Middle frontal gyrus (tissue), 1 donor: ENCODE results near the gene SPINDOC.
A peak's percentile ranks its signal among the peaks of the same experiment; 100 is the strongest.
"Not testable (repeated sequence)": the region's sequence is repeated elsewhere in the genome, so short reads cannot be mapped to it uniquely, and the experiment has no call there.

Source experiments
- DNase-seq: peaks from one replicate; pipeline ENCODE4 v3.0.0-alpha.2; 2015; ENCODE audit warnings: low spot score; ENCODE audit errors: extremely low spot score

The SPINDOC gene

GRCh38 chr11:63813035-63813562 lies at the start of gene SPINDOC:
SPINDOC (plus strand) TSS chr11:63813456; CDS start chr11:63813687, 231 bp downstream.
- DNase-seq: peak; percentile 66

GRCh38 chr11:63763496-63764339 lies 49.5 kb upstream of the SPINDOC start:
- DNase-seq: no peak

GRCh38 chr11:63764340-63764678 lies 48.9 kb upstream of the SPINDOC start:
- no peak for DNase-seq

GRCh38 chr11:63764679-63765647 lies 48.3 kb upstream of the SPINDOC start:
- DNase-seq: no peak

GRCh38 chr11:63765688-63766241 lies 47.5 kb upstream of the SPINDOC start:
- no peak for DNase-seq

GRCh38 chr11:63766531-63767235 lies 46.6 kb upstream of the SPINDOC start:
- DNase-seq: no peak

- no peak for DNase-seq
Measured at GRCh38 chr11:63767267-63767564, 46.0 kb upstream of the SPINDOC start.

GRCh38 chr11:63767565-63768236 lies 45.6 kb upstream of the SPINDOC start:
- no peak for DNase-seq

GRCh38 chr11:63768237-63769041 lies 44.8 kb upstream of the SPINDOC start, which contains the start of gene ZFTA:
ZFTA (minus strand) TSS chr11:63768775; CDS start chr11:63768622, 153 bp downstream.
- no peak for DNase-seq

GRCh38 chr11:63769042-63769713 lies 44.1 kb upstream of the SPINDOC start:
- no peak for DNase-seq

- DNase-seq: no peak
Measured at GRCh38 chr11:63769714-63770455, 43.4 kb upstream of the SPINDOC start.

- no peak for DNase-seq
Measured at GRCh38 chr11:63770763-63771162, 42.5 kb upstream of the SPINDOC start.

GRCh38 chr11:63771741-63772318 lies 41.4 kb upstream of the SPINDOC start:
- not testable (repeated sequence) for DNase-seq

GRCh38 chr11:63775191-63775590 lies 38.1 kb upstream of the SPINDOC start:
- DNase-seq: no peak

- no peak for DNase-seq
Measured at GRCh38 chr11:63779039-63779438, 34.2 kb upstream of the SPINDOC start.

- no peak for DNase-seq
Measured at GRCh38 chr11:63782749-63783148, 30.5 kb upstream of the SPINDOC start.

GRCh38 chr11:63783925-63784592 lies 29.2 kb upstream of the SPINDOC start:
- DNase-seq: no peak
